AG08395 (cell line): ENCODE results near the gene IGSF5.
"Not testable (repeated sequence)": the region's sequence is repeated elsewhere in the genome, so short reads cannot be mapped to it uniquely, and the experiment has no call there.

Experiments used
- DNase-seq: peaks from one replicate; pipeline ENCODE4 v3.0.0; 2012; ENCODE audit warnings: mixed read lengths, low spot score

IGSF5 gene

GRCh38 chr21:39739531-39739930 lies 5.5 kb upstream of the IGSF5 start:
- not testable (repeated sequence) for DNase-seq

- DNase-seq, result not testable (repeated sequence)
Observed at GRCh38 chr21:39742561-39742960, 2.4 kb upstream of the IGSF5 start.

- not testable (repeated sequence) for DNase-seq
Observed at GRCh38 chr21:39745332-39745731, 349 bp downstream of the IGSF5 start.

GRCh38 chr21:39750670-39751069 lies 5.7 kb downstream of the IGSF5 start:
- no peak for DNase-seq

GRCh38 chr21:39754811-39755210 lies 9.8 kb downstream of the IGSF5 start:
- DNase-seq, result no peak

- no peak for DNase-seq
Observed at GRCh38 chr21:39756285-39756684, 11.3 kb downstream of the IGSF5 start.

- no peak for DNase-seq
Observed at GRCh38 chr21:39763272-39763970, 18.4 kb downstream of the IGSF5 start.

GRCh38 chr21:39774227-39774626 lies 29.2 kb downstream of the IGSF5 start:
- DNase-seq, result no peak

GRCh38 chr21:39775816-39776215 lies 30.8 kb downstream of the IGSF5 start:
- DNase-seq, result no peak

- peak; percentile 8 for DNase-seq
Observed at GRCh38 chr21:39776589-39776988, 31.6 kb downstream of the IGSF5 start.

GRCh38 chr21:39781331-39781730 lies 36.3 kb downstream of the IGSF5 start:
- DNase-seq, result no peak

GRCh38 chr21:39788383-39788782 lies 43.4 kb downstream of the IGSF5 start:
- DNase-seq, result peak; percentile 73

GRCh38 chr21:39796466-39796865 lies 51.5 kb downstream of the IGSF5 start:
- DNase-seq, result no peak

- DNase-seq, result no peak
Observed at GRCh38 chr21:39799178-39799577, 54.2 kb downstream of the IGSF5 start.

- DNase-seq, result no peak
Observed at GRCh38 chr21:39800311-39800710, 55.3 kb downstream of the IGSF5 start.

- no peak for DNase-seq
Observed at GRCh38 chr21:39802217-39802616, 57.2 kb downstream of the IGSF5 start.

- DNase-seq, result no peak
Observed at GRCh38 chr21:39803393-39803792, 58.4 kb downstream of the IGSF5 start.

- DNase-seq, result no peak
Observed at GRCh38 chr21:39804240-39804639, 59.3 kb downstream of the IGSF5 start.

- no peak for DNase-seq
Observed at GRCh38 chr21:39805983-39806382, 61.0 kb downstream of the IGSF5 start.

- no peak for DNase-seq
Observed at GRCh38 chr21:39807738-39808137, 62.8 kb downstream of the IGSF5 start.

- no peak for DNase-seq
Observed at GRCh38 chr21:39809936-39810335, 65.0 kb downstream of the IGSF5 start.

GRCh38 chr21:39812983-39813382 lies 68.0 kb downstream of the IGSF5 start:
- no peak for DNase-seq

GRCh38 chr21:39818557-39818956 lies 73.6 kb downstream of the IGSF5 start:
- DNase-seq, result no peak

GRCh38 chr21:39822042-39822441 lies 77.1 kb downstream of the IGSF5 start:
- no peak for DNase-seq
